ENCODE data around the gene FAM186B. TPM values are rescaled to one million over a fixed set of nuclear protein-coding genes. Genes with fewer than 3 reads are reported as not detected.
A peak's percentile ranks its signal among the peaks of the same experiment; 100 is the strongest.

The FAM186B gene
- total RNA-seq, 1 donor from 2014 or later = not detected

DNA sequence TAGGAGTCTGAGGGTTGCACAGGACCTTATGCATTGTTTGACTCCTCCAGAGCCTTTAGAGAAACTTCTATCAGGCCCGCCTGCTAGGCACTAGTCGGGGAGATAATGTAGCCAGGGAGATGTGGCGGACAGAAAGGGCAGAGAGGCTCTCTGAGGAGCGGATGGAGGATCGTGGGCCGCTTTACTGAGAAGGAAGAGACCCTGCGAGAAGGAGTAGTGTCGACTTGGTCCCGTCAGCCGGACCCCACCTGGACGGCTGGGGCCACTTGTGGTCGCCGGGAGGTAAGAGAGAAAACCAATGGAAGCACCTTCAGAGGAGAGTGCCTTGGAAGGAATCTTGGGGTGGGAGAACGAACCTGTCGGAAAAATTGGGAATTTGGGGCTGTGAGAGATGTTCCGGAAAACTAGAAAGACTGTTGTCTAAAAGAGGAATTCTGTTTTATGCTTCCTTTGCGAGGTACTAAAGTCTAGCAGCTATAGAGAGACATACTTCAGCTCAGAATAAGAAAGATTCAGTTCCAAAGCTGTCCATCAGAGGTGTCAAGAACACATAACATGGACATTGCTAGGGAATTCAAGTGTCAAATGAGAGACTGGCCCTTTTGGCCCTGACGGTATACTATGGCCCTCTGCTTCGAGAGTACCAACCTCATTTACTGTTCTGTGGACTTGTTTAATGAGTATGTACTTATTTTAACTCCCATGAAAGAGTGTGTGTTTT is 36.8 kb downstream of the FAM186B start:
- Histone ChIP-seq H3K27ac (peak overlapping the region; percentile 31), H3K36me3 (no peaks in the 10 kb centered on the region), H2AFZ (replicated peaks) (peak overlapping the region; percentile 95), H3K27me3 (no peaks in the 10 kb centered on the region), H3K4me2 (peak overlapping the region; percentile 97), H3K4me1 (peaks cover 10% of the 10 kb centered on the region), H3F3A (ENCODE audit: low read depth) (no peaks in the 10 kb centered on the region), H4K20me1 (ENCODE audit: low read depth) (no peaks in the 10 kb centered on the region), H3K4me3 (peak overlapping the region; percentile 70), H3K9me3 (ENCODE audit: low read depth) (no peaks in the 10 kb centered on the region), H3K79me2 (ENCODE audit: low read depth) (peaks cover 58% of the 10 kb centered on the region), H3K9ac (peak overlapping the region; percentile 88)
- Mint-ChIP-seq H3K27ac (peak overlapping the region; percentile 99), H3K9me3 (no peaks in the 10 kb centered on the region), H3K27me3 (ENCODE audit: insufficient read depth, low read depth) (peaks cover 9% of the 10 kb centered on the region), H3K36me3 (peaks cover 15% of the 10 kb centered on the region), H3K4me1 (peaks cover 13% of the 10 kb centered on the region), H3K4me3 (peak overlapping the region; percentile 98)
- no peak for TF ChIP-seq EZH2 (IDR thresholded peaks at IDR 0.05)
- TF ChIP-seq, protein P1, sequence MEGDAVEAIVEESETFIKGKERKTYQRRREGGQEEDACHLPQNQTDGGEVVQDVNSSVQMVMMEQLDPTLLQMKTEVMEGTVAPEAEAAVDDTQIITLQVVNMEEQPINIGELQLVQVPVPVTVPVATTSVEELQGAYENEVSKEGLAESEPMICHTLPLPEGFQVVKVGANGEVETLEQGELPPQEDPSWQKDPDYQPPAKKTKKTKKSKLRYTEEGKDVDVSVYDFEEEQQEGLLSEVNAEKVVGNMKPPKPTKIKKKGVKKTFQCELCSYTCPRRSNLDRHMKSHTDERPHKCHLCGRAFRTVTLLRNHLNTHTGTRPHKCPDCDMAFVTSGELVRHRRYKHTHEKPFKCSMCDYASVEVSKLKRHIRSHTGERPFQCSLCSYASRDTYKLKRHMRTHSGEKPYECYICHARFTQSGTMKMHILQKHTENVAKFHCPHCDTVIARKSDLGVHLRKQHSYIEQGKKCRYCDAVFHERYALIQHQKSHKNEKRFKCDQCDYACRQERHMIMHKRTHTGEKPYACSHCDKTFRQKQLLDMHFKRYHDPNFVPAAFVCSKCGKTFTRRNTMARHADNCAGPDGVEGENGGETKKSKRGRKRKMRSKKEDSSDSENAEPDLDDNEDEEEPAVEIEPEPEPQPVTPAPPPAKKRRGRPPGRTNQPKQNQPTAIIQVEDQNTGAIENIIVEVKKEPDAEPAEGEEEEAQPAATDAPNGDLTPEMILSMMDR (IDR thresholded peaks at IDR 0.05) = no peak
- no peak for TF ChIP-seq EZH2phosphoT487 (IDR thresholded peaks at IDR 0.05)
- DNase-seq (ENCODE audit: low spot score) = no peak

DNA sequence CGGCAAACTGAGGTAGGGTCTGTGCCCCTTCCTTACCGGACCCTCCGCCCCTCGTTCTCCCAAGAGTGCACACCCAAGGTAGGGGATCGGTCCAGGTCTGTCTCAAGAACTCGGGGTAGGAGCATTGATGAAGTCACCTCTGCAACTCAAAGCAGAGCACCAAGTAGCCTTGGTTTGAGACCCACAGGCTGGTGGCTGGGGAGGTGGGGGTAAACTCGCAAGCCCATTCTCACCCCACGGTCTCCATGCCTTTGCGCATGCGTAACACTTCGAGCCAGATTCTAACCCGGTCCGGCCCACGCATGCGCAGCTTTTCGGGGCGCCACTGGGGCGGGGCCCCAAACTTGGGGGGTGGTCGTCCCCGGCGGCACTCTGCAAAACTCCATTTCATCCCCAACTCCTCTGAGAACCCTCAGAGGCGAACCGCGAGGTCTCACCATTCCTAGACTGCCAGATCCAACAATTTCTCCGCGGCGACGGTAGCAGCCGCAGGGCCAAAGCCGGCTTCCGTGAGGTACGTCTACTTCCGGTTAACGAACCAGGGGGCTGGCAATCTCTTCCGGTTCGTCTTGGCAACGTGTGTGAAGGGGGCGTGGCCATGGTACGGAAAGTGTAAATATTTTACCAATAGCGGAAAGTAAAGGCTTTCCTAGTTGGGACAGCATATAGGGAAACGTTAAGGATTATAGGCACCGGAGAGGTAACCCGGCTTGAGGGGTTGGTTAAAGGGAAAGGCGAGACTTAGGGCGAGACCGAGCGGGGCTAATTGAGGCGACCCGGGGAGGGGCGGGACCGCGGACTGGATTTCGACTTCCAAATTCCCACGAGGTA is 37.6 kb downstream of the FAM186B start, which contains the start of gene MCRS1:
Gene MCRS1, minus strand, starts transcription at position 532 of the 831 bp plus-strand sequence. CDS start 1,411 bp downstream, outside the sequence.
- peak within 1 kb of the TSS; percentile 99 for H3K27ac Mint-ChIP-seq

GRCh38 chr12:49567302-49567610 is 38.2 kb downstream of the FAM186B start:
- peak overlapping the region; percentile 95 for H2AFZ ChIP-seq (replicated peaks)
- peaks cover 13% of the 10 kb centered on the region for H3K4me1 Mint-ChIP-seq
- peak overlapping the region; percentile 98 for H3K4me3 Mint-ChIP-seq
- peaks cover 13% of the 10 kb centered on the region for H3K27me3 Mint-ChIP-seq (ENCODE audit: insufficient read depth, low read depth)
- peak overlapping the region; percentile 94 for H3K27ac Mint-ChIP-seq
- H3K4me3 ChIP-seq = peak overlapping the region; percentile 70
- peak overlapping the region; percentile 97 for H3K4me2 ChIP-seq
- H3K4me1 ChIP-seq = peaks cover 10% of the 10 kb centered on the region
- H3K9ac ChIP-seq = peak overlapping the region; percentile 88
- H3K9me3 ChIP-seq (ENCODE audit: low read depth) = no peaks in the 10 kb centered on the region
- H3K36me3 ChIP-seq = no peaks in the 10 kb centered on the region
- no peaks in the 10 kb centered on the region for H3K9me3 Mint-ChIP-seq
- H3K36me3 Mint-ChIP-seq = peaks cover 14% of the 10 kb centered on the region
- no peaks in the 10 kb centered on the region for H3K27me3 ChIP-seq
- H3K79me2 ChIP-seq (ENCODE audit: low read depth) = peaks cover 58% of the 10 kb centered on the region
- no peak for DNase-seq (ENCODE audit: low spot score)
- no peaks in the 10 kb centered on the region for H4K20me1 ChIP-seq (ENCODE audit: low read depth)
- no peak overlapping the region for H3K27ac ChIP-seq
- H3F3A ChIP-seq (ENCODE audit: low read depth) = no peaks in the 10 kb centered on the region
- TF ChIP-seq, protein P1 (IDR thresholded peaks at IDR 0.05) = no peak
- no peak for TF ChIP-seq EZH2 (IDR thresholded peaks at IDR 0.05)
- no peak for TF ChIP-seq EZH2phosphoT487 (IDR thresholded peaks at IDR 0.05)

More for the DNA sequence above, 37.6 kb downstream of the FAM186B start, which contains the start of gene MCRS1:
- Mint-ChIP-seq H3K27me3 (ENCODE audit: insufficient read depth, low read depth) (peaks cover 11% of the 10 kb centered on the region), H3K4me3 (peak within 1 kb of the TSS; percentile 98), H3K9me3 (no peaks in the 10 kb centered on the region), H3K36me3 (peaks cover 13% of the 10 kb centered on the region), H3K4me1 (peaks cover 13% of the 10 kb centered on the region)
- H2AFZ ChIP-seq (replicated peaks) = peak within 1 kb of the TSS; percentile 95
- peak within 1 kb of the TSS; percentile 97 for H3K4me2 ChIP-seq
- H3F3A ChIP-seq (ENCODE audit: low read depth) = no peaks in the 10 kb centered on the region
- peak; percentile 96 for DNase-seq (ENCODE audit: low spot score)
- H3K79me2 ChIP-seq (ENCODE audit: low read depth) = peaks cover 58% of the 10 kb centered on the region
- H3K27ac ChIP-seq = peak within 1 kb of the TSS; percentile 31
- H4K20me1 ChIP-seq (ENCODE audit: low read depth) = no peaks in the 10 kb centered on the region
- H3K4me1 ChIP-seq = peaks cover 10% of the 10 kb centered on the region
- no peak for TF ChIP-seq EZH2phosphoT487 (IDR thresholded peaks at IDR 0.05)
- TF ChIP-seq EZH2 (IDR thresholded peaks at IDR 0.05) = no peak
- TF ChIP-seq, protein P1 (IDR thresholded peaks at IDR 0.05) = no peak
- H3K9me3 ChIP-seq (ENCODE audit: low read depth) = no peaks in the 10 kb centered on the region
- H3K4me3 ChIP-seq = peak within 1 kb of the TSS; percentile 70
- peak within 1 kb of the TSS; percentile 88 for H3K9ac ChIP-seq
- H3K27me3 ChIP-seq = no peaks in the 10 kb centered on the region
- H3K36me3 ChIP-seq = no peaks in the 10 kb centered on the region
